Stimulated activated CD8-positive, alpha-beta memory T cell treated with anti-CD3 and anti-CD28 coated beads, Interleukin-12 subunit alpha, Interleukin-12 subunit beta, amount 100 ng/mL, for 4 hours (primary cell): ENCODE data around the gene LRBA.
"Not testable (repeated sequence)": the region's sequence is repeated elsewhere in the genome, so short reads cannot be mapped to it uniquely, and the experiment has no call there.

Experiments
- DNase-seq: peaks from one replicate; pipeline ENCODE4 v3.0.0-alpha.2; 2020; ENCODE audit warnings: low read depth

LRBA gene

DNA sequence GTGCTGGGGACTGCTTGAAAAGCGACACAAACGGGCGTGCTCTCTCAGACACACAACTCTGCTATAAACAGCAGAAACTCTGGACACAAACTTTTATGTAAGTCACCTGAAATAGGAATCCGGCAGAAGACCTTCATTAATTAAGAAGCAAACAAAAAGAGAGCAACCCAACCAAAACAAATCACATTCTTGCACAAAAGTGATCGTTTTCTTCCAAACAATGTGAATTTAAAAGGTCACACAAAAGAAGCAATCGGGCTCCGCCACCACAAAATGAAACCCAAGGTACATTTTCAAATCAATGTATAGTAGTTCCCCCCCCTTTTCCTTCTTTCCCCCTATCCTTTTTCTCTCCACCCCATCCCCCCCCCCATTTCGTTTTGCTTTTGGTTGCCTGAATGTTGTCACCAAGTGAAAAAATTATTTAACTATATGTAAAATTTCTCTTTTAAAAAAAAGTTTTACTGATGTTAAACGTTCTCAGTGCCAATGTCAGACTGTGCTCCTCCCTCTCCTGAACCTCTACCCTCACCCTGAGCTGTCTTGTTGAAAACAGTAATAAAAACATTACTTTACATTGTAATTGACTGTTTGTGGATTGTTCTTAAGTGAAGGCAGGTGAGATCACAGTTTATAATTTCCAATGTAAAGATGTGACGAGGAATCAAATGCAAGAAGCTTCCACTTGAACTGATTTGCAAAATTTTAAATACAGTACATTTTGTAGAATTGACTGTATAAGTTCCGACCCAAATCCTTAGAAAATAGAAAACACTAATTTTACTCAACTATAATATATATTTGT is 430.8 kb downstream of the LRBA start:
- DNase-seq, result no peak

DNA sequence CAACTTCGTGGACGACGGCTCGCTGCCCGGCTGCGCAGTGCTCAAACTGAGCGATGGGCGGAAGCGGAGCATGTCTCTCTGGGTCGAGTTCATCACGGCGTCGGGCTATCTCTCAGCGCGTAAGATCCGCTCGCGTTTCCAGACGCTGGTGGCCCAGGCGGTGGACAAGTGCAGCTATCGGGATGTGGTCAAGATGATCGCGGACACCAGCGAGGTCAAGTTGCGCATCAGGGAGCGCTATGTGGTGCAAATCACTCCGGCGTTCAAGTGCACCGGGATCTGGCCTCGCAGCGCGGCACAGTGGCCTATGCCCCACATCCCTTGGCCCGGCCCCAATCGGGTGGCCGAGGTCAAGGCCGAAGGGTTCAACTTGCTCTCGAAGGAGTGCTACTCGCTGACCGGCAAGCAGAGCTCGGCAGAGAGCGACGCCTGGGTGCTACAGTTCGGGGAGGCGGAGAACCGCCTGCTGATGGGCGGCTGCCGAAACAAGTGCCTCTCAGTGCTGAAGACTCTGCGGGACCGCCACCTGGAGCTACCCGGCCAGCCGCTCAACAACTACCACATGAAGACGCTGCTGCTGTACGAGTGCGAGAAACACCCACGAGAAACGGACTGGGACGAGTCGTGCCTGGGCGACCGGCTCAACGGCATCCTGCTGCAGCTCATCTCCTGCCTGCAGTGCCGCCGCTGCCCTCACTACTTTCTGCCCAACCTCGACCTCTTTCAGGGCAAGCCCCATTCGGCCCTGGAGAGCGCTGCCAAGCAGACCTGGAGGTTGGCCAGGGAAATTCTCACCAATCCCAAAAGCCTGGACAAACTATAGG is 431.6 kb downstream of the LRBA start:
- DNase-seq, result no peak

DNA sequence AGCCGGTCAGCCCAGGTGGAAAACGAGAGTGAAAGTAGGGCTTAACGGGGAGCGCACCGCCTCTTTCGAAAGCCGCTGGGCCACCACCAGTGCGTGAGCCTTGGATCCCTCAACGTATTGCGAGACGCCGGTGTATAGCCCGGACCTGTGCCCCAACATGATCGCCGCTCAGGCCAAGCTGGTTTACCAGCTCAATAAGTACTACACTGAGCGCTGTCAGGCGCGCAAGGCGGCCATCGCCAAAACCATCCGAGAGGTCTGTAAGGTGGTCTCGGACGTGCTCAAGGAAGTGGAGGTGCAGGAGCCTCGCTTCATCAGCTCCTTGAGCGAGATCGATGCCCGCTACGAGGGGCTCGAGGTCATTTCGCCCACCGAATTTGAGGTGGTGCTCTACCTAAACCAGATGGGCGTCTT is 432.2 kb downstream of the LRBA start:
- no peak for DNase-seq

DNA sequence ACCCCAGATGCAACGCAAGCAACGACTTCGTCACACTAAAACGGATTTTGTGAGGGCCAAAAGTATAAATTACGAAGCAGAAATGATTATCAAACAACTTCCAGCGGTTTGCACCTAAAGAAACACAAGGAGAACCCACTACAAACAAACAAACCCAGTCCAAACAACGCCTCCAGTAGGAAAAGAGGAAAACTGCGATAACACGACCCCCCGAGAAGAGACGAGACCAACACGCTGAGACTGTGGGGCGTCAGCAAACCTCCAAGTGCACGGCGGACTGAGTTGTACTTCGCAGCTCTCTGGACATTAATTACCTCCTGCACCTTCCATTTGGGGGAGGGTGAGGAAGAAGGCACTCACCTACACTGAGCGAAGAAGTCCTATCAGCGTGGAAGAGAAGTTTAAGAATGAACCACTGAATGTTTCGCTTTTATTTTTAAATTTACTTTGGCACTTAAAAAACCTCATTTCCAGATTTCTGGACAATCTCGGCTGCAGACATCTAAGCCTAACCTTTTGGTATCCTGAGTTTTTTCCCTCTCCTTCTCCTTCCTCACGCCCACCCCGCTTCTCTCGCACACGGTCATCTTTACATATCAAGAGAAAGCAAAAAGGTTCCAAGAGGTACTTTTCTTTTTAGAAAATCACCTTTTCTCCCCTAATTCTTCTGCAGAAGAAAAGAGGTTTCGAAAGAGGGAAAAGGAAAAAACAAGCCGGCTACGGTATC is 432.8 kb downstream of the LRBA start, which contains the start of gene MAB21L2:
TSS of gene MAB21L2 (plus strand) at position 6 of the 727 bp plus-strand sequence. CDS start 879 bp downstream, outside the sequence.
- DNase-seq, result no peak

DNA sequence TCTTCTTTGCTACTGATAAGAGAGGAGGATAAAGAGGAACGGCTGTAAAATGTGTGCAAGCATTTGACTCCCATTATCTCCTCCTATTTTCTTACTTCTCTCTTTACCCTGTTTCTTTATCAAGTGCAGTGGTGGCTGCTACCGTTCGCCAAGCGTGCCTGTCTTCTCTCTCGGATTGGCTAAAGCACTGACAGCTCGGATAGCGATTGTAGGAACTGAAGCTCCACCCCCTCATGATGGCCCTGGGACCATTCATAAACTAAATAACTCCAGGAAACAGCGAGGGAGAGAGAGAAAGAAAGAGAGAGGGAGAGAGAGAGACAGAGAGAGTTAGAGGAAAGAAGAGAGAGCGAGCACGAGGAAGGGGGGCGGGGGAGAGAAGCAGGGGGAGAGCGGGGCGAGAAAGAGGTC is 433.4 kb downstream of the LRBA start:
- no peak for DNase-seq

DNA sequence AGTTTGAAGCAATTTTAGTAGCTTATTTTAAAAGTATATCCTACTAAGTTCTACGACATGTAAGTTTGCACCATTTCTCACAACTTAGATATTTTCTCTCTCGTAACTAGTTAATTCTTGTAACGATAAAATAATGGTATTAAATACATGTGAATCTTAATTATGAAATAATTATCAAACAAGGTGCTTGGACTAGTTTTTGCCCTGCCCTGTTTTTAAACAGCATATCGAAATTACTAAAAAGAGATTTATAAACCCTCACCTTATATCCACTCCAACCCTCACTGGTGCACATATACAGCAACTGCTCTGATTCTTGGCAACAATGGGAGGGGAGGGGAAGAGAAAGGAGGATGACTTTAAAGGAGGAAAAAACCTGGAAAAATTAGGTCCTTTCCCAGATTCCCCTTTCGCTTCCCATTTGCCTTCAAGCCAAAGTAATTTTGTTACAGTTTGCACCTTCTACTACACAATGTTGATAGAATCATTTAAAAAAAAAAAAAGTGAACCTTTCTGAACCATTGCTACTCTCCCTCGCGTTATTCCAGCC is 434.0 kb downstream of the LRBA start:
- no peak for DNase-seq

DNA sequence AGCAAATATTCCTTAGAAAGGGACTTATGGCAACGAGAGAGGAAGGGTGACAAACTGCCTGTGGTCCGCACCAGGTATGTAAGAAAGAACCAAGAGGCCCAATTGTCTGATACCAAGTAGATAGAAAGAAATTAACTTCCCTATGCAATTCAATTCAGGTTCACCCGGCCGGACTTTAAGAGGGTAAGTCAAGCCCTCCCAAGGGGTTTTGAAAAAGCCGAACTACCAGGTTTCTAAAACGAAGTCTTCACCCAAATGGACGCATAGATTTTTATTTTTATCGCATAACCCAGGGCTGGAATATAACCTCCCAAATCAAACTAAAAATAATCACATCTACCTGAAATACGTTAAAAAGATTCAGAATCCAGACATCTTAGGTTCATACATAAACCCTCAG is 434.8 kb downstream of the LRBA start:
- no peak for DNase-seq

DNA sequence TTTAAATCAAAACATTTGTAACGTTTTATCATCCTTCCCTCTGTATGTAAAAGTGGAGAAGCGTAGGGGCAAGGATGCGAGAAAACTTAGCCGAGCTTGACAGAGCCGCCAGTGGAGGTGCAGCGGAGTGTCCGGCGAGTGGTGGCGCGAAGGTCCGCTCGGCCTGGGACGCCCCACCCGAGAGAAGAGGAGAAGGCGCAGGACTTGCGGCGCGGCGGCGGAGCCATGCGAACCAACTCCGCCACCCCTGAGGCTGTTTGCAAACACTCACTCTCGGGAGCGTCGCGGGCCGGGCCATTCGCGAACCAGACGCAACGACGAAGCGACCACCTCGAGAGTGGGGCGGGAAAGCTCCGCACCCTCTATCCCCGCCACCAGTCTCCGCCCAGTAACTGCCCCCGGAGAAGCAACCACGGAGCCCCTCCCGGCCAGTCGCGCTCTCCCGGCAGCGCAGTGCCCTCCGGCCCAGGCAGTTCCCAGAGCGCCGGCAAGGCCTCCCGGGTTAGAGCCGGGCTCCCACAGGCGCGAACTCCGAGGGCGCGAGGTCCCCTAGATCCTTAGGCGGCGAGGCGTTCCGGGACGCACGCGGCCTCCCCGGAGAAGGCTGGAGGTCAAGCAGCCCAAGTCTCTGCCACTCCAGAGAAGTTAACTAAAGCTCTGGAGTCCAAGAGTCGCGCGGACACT is 435.4 kb downstream of the LRBA start:
- DNase-seq, result no peak

DNA sequence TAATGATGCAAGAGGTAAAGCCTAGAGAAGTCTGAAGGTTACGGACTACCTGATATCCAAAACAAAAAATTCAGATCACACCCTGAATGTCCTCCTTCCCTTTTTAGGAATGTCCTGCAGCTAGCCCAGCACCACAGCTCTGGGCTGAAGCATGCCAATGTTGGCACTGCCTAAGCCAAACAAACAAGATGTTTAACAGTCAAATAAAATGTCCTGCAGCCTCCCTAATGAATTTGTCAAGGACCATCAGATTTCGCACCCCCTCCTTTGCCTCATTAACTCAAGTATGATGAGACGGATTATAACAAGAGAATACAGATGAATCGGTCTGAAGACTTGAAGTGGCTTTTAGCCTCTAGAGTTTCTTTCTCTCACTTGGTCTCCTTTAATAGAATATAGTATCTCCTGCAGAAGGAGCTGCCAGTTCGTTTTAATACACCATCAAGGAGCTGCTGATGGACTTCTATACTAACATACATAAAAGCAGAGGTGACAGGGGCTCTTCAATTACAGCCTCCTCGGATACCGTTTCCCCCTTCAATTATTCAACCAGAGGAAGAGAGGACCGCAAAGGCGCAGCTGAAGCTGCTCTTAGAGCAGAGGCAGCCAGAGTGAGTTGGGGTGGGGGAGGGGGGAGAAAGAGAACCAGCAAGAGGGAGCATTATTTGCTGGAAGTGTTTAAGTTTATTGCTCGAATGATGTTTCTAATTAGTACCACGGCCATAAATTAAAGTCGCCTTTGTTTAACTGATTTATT is 436.2 kb downstream of the LRBA start:
- no peak for DNase-seq

DNA sequence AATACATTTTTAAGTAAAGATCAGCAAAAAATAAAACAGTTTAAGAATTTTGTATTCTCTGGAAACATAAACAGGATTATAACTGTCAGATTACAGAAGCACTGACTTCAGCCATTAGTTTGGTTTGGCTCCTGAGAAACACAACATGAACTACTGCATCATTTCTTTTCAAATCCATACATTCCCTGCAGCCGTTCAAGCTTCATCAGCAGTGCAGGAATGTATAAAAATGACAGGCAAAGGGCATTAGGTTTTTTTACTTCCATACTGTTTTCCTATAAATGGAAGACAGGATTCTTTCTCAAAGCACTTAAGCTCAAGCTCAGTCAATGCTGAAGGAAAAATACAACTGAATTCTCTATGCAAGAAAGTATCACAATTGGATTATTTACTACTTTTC is 437.3 kb downstream of the LRBA start:
- DNase-seq, result no peak

DNA sequence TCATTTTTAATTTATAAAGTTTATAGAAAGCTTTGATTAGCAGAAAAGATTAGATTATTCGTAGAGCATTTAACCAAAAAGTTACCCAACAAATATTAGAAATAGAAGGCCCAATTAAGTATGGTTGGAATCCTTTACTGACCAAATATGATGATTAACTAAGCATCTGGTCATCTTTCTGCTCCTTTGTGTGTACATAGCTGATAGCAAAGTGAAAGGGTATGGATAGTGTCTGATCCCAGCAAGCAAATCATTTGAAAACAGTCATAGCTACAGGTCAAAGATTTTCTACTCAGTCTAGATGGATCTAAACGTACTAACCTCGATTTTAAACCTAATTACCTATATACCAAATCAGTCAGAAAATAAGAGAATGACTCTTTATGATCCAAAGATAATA is 440.4 kb downstream of the LRBA start:
- DNase-seq, result no peak

DNA sequence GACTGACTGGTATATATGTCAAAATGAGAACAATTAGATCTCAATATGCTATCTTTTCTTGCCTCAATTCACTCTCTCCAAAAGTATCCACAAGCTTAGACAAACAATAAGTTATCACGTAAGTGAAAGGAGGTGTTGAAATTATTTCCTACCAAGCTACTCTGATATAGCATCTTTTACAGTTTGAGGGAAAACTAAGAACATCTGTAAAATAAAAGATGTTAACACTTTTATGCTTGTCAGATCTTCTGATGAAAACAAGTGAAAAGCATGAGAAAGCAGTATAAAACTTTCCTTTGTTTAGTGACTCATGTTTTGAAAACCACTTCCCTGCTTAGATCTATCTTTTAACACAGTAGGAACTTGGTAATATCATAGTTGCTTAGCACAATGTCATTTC is 441.6 kb downstream of the LRBA start:
- no peak for DNase-seq

DNA sequence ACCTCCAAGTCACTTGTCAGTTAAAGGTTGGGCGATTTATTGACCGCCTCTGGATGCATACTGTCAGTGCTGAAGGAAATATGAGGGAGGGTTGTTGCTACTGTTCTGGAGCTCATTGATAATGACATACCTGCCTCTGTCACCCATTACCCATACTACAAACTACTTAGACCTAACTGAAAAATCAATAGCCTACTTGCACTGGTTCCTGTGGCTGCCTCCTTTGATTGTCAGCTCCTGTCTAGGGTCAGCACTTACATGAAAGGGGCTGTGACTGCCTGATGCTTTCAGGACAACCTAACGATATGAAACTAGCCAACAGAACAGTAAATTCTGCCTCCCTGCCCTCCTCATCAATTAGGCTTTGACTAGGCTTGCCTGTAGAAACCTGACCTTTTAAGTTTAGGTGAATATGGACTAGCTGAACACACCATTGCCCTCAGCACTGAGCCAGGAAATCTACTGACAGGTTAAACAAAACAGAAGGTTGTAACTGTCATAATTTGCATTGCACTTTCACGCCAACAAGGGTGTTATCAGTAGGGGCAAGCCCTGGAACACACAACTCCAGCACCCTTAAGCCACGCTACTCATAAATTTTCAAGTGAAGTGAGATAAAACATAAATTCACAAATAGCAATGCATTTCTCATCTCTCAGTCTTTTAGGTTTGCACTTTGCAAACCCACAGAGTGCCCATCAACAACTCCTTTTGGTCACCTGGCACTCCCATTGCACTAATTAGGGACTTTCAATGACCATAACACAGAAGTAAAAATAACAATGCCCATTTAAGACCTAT is 442.2 kb downstream of the LRBA start:
- no peak for DNase-seq

DNA sequence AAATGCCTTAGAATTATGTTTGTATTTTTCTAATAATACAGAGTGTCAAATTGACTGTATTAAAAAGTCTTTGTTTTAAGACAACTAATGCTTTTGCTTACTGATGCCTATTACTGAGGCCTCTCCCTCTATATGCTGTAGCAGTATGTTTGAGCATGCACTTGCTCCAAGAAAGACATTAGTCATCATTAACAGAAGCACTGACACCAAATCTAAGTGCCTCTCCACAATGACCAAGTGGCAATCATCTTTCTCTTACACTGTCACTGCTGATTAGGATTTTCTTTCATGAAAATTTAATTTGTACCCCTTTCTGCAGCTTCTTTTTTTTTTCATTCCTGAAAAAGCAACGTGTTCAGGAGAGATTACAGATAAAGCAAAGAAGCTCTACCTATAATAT is 444.2 kb downstream of the LRBA start:
- DNase-seq, result no peak

DNA sequence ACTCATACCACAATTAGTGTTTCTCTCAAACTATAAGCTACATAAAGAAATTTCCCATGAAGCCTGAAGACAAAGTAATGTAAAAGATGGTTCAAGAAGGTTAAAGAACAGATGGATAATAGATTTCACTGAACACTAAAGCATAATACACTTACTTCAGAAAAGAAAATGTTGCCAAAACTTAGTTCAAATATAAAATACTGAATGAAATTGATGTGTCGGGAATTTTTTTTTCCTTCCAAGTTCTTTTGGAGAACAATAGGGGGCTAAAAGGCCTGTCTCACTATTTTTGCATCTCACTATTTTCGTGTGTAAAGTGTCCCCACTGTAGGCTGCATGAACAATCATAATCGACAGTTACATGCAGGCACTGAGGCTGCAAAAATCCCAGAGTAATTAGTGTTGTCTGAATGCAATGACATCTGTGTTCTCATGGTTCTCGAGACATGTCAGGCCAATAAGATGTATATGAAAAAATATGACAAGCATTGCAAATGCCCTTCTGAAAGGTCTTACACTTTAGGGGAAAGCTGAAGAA is 445.0 kb downstream of the LRBA start:
- no peak for DNase-seq

DNA sequence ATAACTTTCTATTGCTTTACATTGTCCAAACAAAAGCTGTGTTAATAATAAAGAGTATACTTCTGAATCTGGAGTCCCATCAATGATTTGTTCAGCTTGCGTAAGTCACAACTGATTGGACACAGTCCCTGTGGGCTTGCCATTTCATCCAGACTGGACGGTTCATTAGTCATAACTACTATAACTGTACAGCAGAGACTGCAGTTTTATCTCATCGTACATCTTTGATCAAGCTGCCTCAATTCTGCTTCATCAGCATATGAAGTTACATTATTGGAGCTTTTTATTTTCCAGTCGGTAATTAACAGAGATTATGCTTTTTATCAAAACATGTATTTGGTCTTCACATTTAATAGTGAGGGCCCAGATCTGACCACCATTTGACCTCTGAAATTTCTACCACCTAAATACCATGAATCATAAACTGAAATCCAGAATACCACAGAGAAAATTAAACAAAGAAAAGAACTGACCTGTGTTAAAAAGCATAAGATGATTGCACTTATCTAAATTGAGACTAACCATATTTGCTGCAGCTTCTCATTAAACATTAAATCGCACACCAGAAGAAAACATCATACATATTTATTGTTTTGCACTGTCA is 445.6 kb downstream of the LRBA start:
- no peak for DNase-seq

DNA sequence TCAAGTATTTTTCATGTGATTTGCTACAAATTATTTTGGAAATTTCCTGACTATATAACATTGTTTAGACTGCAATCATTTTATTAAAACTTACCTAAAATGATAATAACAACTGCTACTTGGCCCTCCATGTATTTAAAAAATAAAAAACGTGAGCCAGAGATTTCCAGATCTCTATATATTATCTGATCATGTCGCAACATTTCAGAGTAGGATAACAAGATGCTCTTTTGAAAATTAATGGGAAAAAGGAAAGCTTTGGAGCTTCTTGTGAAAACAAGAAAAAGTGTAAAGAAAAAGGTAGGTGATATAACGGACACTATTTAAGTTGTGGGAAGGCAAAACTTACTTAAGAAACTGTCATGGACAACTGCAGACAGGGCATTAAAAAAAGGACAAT is 448.0 kb downstream of the LRBA start:
- no peak for DNase-seq

DNA sequence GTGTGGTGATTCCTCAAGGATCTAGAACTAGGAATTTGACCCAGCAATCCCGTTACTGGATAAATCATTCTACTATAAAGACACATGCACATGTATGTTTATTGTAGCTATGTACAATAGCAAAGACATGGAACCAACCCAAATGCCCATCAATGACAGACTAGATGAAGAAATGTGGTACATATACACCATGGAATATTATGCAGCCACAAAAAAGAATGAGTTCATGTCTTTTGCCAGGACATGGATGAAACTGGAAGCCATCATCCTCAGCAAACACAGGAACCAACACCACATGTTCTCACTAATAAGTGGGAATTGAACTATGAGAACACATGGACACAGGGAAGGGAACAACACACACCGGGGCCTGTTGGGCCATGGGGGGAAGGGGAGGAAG is 450.1 kb downstream of the LRBA start:
- not testable (repeated sequence) for DNase-seq

DNA sequence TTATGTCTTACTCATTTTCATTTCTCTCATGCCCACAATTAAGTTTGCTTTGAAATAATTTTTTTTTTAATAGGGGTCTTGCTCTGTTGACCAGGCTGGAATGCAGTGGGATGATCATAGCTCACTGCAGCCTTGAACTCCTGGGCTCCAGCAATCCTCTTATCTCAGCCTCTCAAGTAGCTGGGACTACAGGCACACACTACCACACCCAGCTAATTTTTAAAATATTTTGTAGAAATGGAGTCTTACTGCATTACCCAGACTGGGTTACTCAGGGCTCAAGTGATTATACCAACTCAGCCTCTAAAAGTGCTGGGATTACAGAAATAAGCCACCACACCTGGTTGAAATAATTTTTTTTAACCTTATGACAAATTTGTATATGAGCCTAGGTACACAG is 452.3 kb downstream of the LRBA start:
- DNase-seq, result no peak
